OCI-M2 (cell line): ENCODE data around the gene TTLL7.

Source experiments
- DNase-seq: peaks from one replicate; lab custom pipeline; 2025; ENCODE audit not compliant: unreplicated experiment; lab: John Stamatoyannopoulos, UW

The TTLL7 gene

GRCh38 chr1:83998498-83999315, at the start of gene TTLL7:
TSS of gene TTLL7 (minus strand) at chr1:83999132. CDS start at chr1:83952211, 46,921 bp downstream.
- no peak for DNase-seq

- DNase-seq = no peak
These were observed 43.5 kb upstream of the TTLL7 start for GRCh38 chr1:84042461-84042860.

GRCh38 chr1:84037758-84038611, 39.1 kb upstream of the TTLL7 start:
- no peak for DNase-seq

GRCh38 chr1:84031802-84032327, 32.9 kb upstream of the TTLL7 start:
- DNase-seq = no peak

- DNase-seq = no peak
These were observed 28.4 kb upstream of the TTLL7 start for GRCh38 chr1:84027368-84027767.

GRCh38 chr1:84025966-84026365, 27.0 kb upstream of the TTLL7 start:
- DNase-seq = no peak

- no peak for DNase-seq
These were observed 22.9 kb upstream of the TTLL7 start for GRCh38 chr1:84021822-84022221.

- no peak for DNase-seq
These were observed 21.2 kb upstream of the TTLL7 start for GRCh38 chr1:84020151-84020550.

- DNase-seq = no peak
These were observed 20.3 kb upstream of the TTLL7 start for GRCh38 chr1:84019217-84019616.

GRCh38 chr1:84013708-84014107, 14.8 kb upstream of the TTLL7 start:
- no peak for DNase-seq

- no peak for DNase-seq
These were observed 13.1 kb upstream of the TTLL7 start for GRCh38 chr1:84012018-84012417.

GRCh38 chr1:84010136-84010535, 11.2 kb upstream of the TTLL7 start:
- no peak for DNase-seq

- DNase-seq = no peak
These were observed 9.7 kb upstream of the TTLL7 start for GRCh38 chr1:84008631-84009030.

GRCh38 chr1:84006591-84006990, 7.7 kb upstream of the TTLL7 start:
- DNase-seq = no peak

- DNase-seq = no peak
These were observed 2.6 kb upstream of the TTLL7 start for GRCh38 chr1:84001501-84001900.

- no peak for DNase-seq
These were observed 2.1 kb upstream of the TTLL7 start for GRCh38 chr1:84000954-84001495.

- DNase-seq = no peak
These were observed 1.4 kb upstream of the TTLL7 start for GRCh38 chr1:84000196-84000885.

- DNase-seq = peak; percentile 6
These were observed 436 bp upstream of the TTLL7 start for GRCh38 chr1:83999316-83999819.

- DNase-seq = no peak
These were observed 781 bp downstream of the TTLL7 start for GRCh38 chr1:83998205-83998497.

GRCh38 chr1:83997631-83998030, 1.3 kb downstream of the TTLL7 start:
- no peak for DNase-seq

- no peak for DNase-seq
These were observed 2.3 kb downstream of the TTLL7 start for GRCh38 chr1:83996621-83997020.
